UCSD-AML1 (cell line): ENCODE results near the gene FAM111B.

Source experiments
- DNase-seq: peaks from one replicate; lab custom pipeline; 2025; ENCODE audit not compliant: unreplicated experiment; lab: John Stamatoyannopoulos, UW

Gene FAM111B

GRCh38 chr11:59151761-59152160, 44.7 kb downstream of the FAM111B start:
- no peak for DNase-seq

- no peak for DNase-seq
Measured at GRCh38 chr11:59152312-59152951, 45.4 kb downstream of the FAM111B start.

- no peak for DNase-seq
Measured at GRCh38 chr11:59154610-59155009, 47.6 kb downstream of the FAM111B start.

GRCh38 chr11:59157433-59157832, 50.4 kb downstream of the FAM111B start:
- no peak for DNase-seq

GRCh38 chr11:59158206-59159068, 51.4 kb downstream of the FAM111B start:
- DNase-seq: peak; percentile 25

GRCh38 chr11:59164028-59164427, 57.0 kb downstream of the FAM111B start:
- no peak for DNase-seq

- DNase-seq: peak; percentile 84
Measured at GRCh38 chr11:59171508-59172322, 64.7 kb downstream of the FAM111B start, which contains the start of gene DTX4. Gene DTX4 (plus strand): TSS chr11:59172132. CDS start chr11:59172596, 464 bp downstream.

GRCh38 chr11:59172345-59173079, 65.5 kb downstream of the FAM111B start:
- no peak for DNase-seq

GRCh38 chr11:59173080-59173963, 66.3 kb downstream of the FAM111B start:
- no peak for DNase-seq

- no peak for DNase-seq
Measured at GRCh38 chr11:59173964-59174663, 67.1 kb downstream of the FAM111B start.

GRCh38 chr11:59174664-59175033, 67.6 kb downstream of the FAM111B start:
- DNase-seq: no peak

- DNase-seq: no peak
Measured at GRCh38 chr11:59175091-59175501, 68.1 kb downstream of the FAM111B start.

GRCh38 chr11:59176330-59176729, 69.3 kb downstream of the FAM111B start:
- no peak for DNase-seq
